Stimulated activated CD4-positive, alpha-beta T cell treated with anti-CD3 and anti-CD28 coated beads, Interleukin-4, amount 100 ng/mL, for 1 hour (primary cell): ENCODE results near the gene TAMM41.
A peak's percentile ranks its signal among the peaks of the same experiment; 100 is the strongest.
"Not testable (repeated sequence)": the region's sequence is repeated elsewhere in the genome, so short reads cannot be mapped to it uniquely, and the experiment has no call there.

ENCODE experiments used
- DNase-seq: peaks from one replicate; pipeline ENCODE4 v3.0.0-alpha.2; 2020

Gene TAMM41

GRCh38 chr3:11814663-11815062 lies 32.0 kb downstream of the TAMM41 start:
- no peak for DNase-seq

- no peak for DNase-seq
Measured at GRCh38 chr3:11810276-11810675, 36.4 kb downstream of the TAMM41 start.

- no peak for DNase-seq
Measured at GRCh38 chr3:11808231-11808630, 38.5 kb downstream of the TAMM41 start.

GRCh38 chr3:11807686-11808085 lies 39.0 kb downstream of the TAMM41 start:
- no peak for DNase-seq

- no peak for DNase-seq
Measured at GRCh38 chr3:11805716-11806115, 41.0 kb downstream of the TAMM41 start.

- peak; percentile 8 for DNase-seq
Measured at GRCh38 chr3:11803977-11804892, 42.5 kb downstream of the TAMM41 start.

GRCh38 chr3:11799791-11800190 lies 46.9 kb downstream of the TAMM41 start:
- DNase-seq: no peak

- no peak for DNase-seq
Measured at GRCh38 chr3:11794927-11795326, 51.8 kb downstream of the TAMM41 start.

- no peak for DNase-seq
Measured at GRCh38 chr3:11791339-11792200, 55.1 kb downstream of the TAMM41 start.

GRCh38 chr3:11789412-11789811 lies 57.3 kb downstream of the TAMM41 start:
- no peak for DNase-seq

- DNase-seq: no peak
Measured at GRCh38 chr3:11784971-11785377, 61.7 kb downstream of the TAMM41 start.

- DNase-seq: no peak
Measured at GRCh38 chr3:11780341-11780740, 66.3 kb downstream of the TAMM41 start.

- DNase-seq: no peak
Measured at GRCh38 chr3:11779626-11780025, 67.1 kb downstream of the TAMM41 start.

- DNase-seq: no peak
Measured at GRCh38 chr3:11778248-11778647, 68.4 kb downstream of the TAMM41 start.

GRCh38 chr3:11776346-11776745 lies 70.3 kb downstream of the TAMM41 start:
- DNase-seq: no peak

- DNase-seq: no peak
Measured at GRCh38 chr3:11775493-11775892, 71.2 kb downstream of the TAMM41 start.

- DNase-seq: no peak
Measured at GRCh38 chr3:11774296-11774877, 72.3 kb downstream of the TAMM41 start.

GRCh38 chr3:11771931-11772330 lies 74.8 kb downstream of the TAMM41 start:
- not testable (repeated sequence) for DNase-seq

- peak; percentile 66 for DNase-seq
Measured at GRCh38 chr3:11770477-11771391, 76.0 kb downstream of the TAMM41 start.

GRCh38 chr3:11769704-11770476 lies 76.8 kb downstream of the TAMM41 start:
- DNase-seq: no peak

- no peak for DNase-seq
Measured at GRCh38 chr3:11768604-11769003, 78.1 kb downstream of the TAMM41 start.
